NCI-H524 (cell line): Measurements from ENCODE around the gene SELP.

Experiments
- DNase-seq, 2 experiments: peaks; one replicate each; lab custom pipeline; 2025; lab: John Stamatoyannopoulos, UW

The SELP gene

GRCh38 chr1:169576241-169576934, 53.5 kb downstream of the SELP start:
- DNase-seq = peak; percentile 59 to 72

- DNase-seq = no peak
Measured at GRCh38 chr1:169574336-169574735, 55.6 kb downstream of the SELP start.

- no peak for DNase-seq
Measured at GRCh38 chr1:169572187-169572586, 57.7 kb downstream of the SELP start.

GRCh38 chr1:169571450-169571849, 58.5 kb downstream of the SELP start:
- no peak for DNase-seq

GRCh38 chr1:169570172-169570574, 59.8 kb downstream of the SELP start:
- no peak for DNase-seq

- no peak for DNase-seq
Measured at GRCh38 chr1:169568497-169568896, 61.4 kb downstream of the SELP start.

- no peak for DNase-seq
Measured at GRCh38 chr1:169565335-169566271, 64.3 kb downstream of the SELP start.

- DNase-seq = no peak
Measured at GRCh38 chr1:169563650-169564049, 66.3 kb downstream of the SELP start.

- no peak for DNase-seq
Measured at GRCh38 chr1:169563019-169563615, 66.8 kb downstream of the SELP start.

GRCh38 chr1:169561692-169562091, 68.2 kb downstream of the SELP start:
- DNase-seq = no peak

- DNase-seq = no peak
Measured at GRCh38 chr1:169557131-169557530, 72.8 kb downstream of the SELP start.

- DNase-seq = peak in 1 of 2 experiments; percentile 57
Measured at GRCh38 chr1:169550294-169550693, 79.6 kb downstream of the SELP start.

GRCh38 chr1:169548282-169548681, 81.6 kb downstream of the SELP start:
- no peak for DNase-seq

GRCh38 chr1:169546087-169546995, 83.6 kb downstream of the SELP start:
- peak; percentile 41 to 69 for DNase-seq

- DNase-seq = peak in 1 of 2 experiments; percentile 9
Measured at GRCh38 chr1:169545472-169545871, 84.5 kb downstream of the SELP start.

GRCh38 chr1:169538998-169539871, 90.7 kb downstream of the SELP start:
- DNase-seq = no peak
